ENCODE measurements around the gene GLTPD2. TPM values are rescaled to one million over a fixed set of nuclear protein-coding genes. Genes with fewer than 3 reads are reported as not detected.

The GLTPD2 gene
- total RNA-seq, 1 experiment from 2014 or later = 0.71 TPM

DNA sequence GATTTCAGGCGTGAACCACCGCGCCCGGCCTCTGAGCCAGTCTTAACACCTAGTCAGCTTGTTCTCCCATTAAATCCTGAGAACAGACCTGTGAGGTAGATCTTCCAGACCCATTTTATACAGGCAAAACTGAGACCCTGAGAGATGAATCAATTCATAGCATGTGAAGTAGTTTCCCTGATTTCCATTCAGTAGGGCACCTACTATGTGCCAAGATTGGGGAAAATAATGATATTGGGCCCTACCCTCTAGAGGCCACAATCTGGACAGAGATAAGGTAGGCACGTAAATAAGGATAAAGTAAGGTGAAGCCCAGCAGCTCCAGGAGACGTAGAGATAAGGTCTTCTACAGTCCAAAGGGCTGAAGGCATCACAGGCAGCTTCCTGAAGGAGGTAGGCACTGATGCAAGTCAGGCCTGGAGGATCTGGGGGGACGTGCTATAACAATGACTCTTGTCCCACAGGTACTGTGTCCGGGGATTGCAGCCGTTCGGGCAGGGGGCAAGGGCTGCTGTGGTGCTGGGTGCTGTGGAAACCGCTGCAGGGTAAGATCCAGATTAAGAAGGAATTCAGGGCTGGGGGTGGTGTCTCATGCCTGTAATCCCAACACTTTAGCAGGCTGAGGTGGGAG is 8.3 kb upstream of the GLTPD2 start:
- no peak for TF ChIP-seq CTCF (IDR thresholded peaks at IDR 0.05; ENCODE audit: unreplicated experiment)
- H3K4me3 Mint-ChIP-seq (ENCODE audit: low read depth, unreplicated experiment) = no peak overlapping the region
- H3K36me3 Mint-ChIP-seq (ENCODE audit: insufficient read depth, unreplicated experiment) = no peaks in the 10 kb centered on the region
- CTCF ChIA-PET = interaction anchor here (2.0 kb wide), 1 partner anchor 10 kb away, joined by 6 read pairs; no protein-coding TSS in a partner anchor
- no peak overlapping the region for H3K27ac Mint-ChIP-seq (ENCODE audit: unreplicated experiment)
- no peaks in the 10 kb centered on the region for H3K4me1 Mint-ChIP-seq (ENCODE audit: low read depth, unreplicated experiment)
- H3K27me3 Mint-ChIP-seq (ENCODE audit: unreplicated experiment) = peaks cover 18% of the 10 kb centered on the region
- no peaks in the 10 kb centered on the region for H3K9me3 Mint-ChIP-seq (ENCODE audit: low read depth, unreplicated experiment)
- BruUV-seq (replicated peaks) = no TSS peak
- intact Hi-C loops (cut with micrococcal nuclease; ENCODE audit: unreplicated experiment) = no loop called here
- no peak for DNase-seq

- no peak overlapping the region for H3K27ac Mint-ChIP-seq (ENCODE audit: unreplicated experiment)
- peaks cover 18% of the 10 kb centered on the region for H3K27me3 Mint-ChIP-seq (ENCODE audit: unreplicated experiment)
- no TSS peak for BruUV-seq (replicated peaks)
- no peaks in the 10 kb centered on the region for H3K36me3 Mint-ChIP-seq (ENCODE audit: insufficient read depth, unreplicated experiment)
- CTCF ChIA-PET = no interaction called here
- no peak for DNase-seq
- no peak for TF ChIP-seq CTCF (IDR thresholded peaks at IDR 0.05; ENCODE audit: unreplicated experiment)
- no peaks in the 10 kb centered on the region for H3K9me3 Mint-ChIP-seq (ENCODE audit: low read depth, unreplicated experiment)
- intact Hi-C loops (cut with micrococcal nuclease; ENCODE audit: unreplicated experiment) = no loop called here
- no peaks in the 10 kb centered on the region for H3K4me1 Mint-ChIP-seq (ENCODE audit: low read depth, unreplicated experiment)
- no peak overlapping the region for H3K4me3 Mint-ChIP-seq (ENCODE audit: low read depth, unreplicated experiment)
Measured at GRCh38 chr17:4782652-4783051, 6.1 kb upstream of the GLTPD2 start.

DNA sequence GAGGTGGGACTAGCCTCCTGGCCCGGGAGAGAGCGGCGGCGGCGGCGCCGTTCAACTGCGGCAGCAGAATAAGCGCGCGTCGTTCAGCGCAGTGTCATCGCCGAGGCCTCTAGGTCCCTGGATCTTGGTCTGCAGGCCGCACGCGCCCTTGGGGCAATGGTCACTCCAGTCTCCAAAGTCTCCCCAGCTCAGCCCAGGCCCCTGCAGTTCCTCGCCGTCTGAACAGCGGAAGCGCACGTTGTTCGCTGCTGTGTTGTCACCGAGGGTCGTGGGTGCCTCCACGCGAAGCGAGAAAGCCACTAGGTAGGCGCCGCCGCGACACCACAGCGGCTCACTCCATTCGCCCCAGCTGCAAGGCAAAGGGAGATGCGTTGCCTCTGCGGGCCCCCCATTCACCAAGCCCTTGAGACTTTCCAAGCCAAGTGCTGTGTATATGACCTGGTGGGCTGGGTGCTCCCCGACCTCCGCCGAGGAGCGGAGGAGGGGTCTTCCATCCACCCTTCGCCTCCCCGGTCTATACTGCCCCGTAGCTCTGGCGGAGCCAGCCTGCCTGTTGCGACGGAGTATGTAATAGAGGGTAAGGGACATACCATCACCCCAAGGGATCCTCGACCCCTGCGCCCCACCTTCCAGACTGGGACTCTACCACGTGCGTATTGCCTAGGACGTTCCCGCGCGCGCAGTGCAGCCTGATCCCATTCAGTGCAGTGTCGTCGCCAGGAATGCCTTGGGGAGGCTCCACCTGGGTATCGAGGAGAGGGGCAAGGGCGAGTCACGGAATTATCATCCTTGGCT is 3.3 kb upstream of the GLTPD2 start:
- no TSS peak for BruUV-seq (replicated peaks)
- no peak for TF ChIP-seq CTCF (IDR thresholded peaks at IDR 0.05; ENCODE audit: unreplicated experiment)
- peaks cover 27% of the 10 kb centered on the region for H3K36me3 Mint-ChIP-seq (ENCODE audit: insufficient read depth, unreplicated experiment)
- intact Hi-C loops (cut with micrococcal nuclease; ENCODE audit: unreplicated experiment) = loop anchor here (5.0 kb wide), 1 partner anchor 117 kb away; the partner anchor contains the start of gene CHRNE
- peaks cover 16% of the 10 kb centered on the region for H3K4me1 Mint-ChIP-seq (ENCODE audit: low read depth, unreplicated experiment)
- H3K27me3 Mint-ChIP-seq (ENCODE audit: unreplicated experiment) = no peaks in the 10 kb centered on the region
- H3K4me3 Mint-ChIP-seq (ENCODE audit: low read depth, unreplicated experiment) = no peak overlapping the region
- H3K27ac Mint-ChIP-seq (ENCODE audit: unreplicated experiment) = no peak overlapping the region
- CTCF ChIA-PET = no interaction called here
- no peak for DNase-seq
- H3K9me3 Mint-ChIP-seq (ENCODE audit: low read depth, unreplicated experiment) = no peaks in the 10 kb centered on the region

DNA sequence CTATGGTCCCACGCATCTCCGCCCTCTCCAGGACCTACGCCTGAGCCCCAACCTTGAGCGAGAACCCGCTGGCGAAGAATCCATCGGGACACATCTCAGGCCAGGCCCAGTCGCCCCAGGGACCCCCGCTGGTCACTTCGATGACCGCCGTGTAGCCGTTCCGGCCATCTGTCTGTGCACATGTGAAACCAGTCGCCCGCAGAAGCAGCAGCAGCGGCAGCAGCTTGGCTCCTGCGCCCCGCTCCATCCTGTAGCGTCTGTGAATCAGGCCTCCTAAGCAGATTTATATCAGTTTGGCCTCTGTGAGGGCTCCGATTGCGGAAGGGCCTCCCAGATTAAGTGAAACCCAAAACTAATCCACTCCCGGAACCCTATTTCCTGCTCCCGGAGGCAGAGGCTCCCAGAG is 2.7 kb upstream of the GLTPD2 start, which contains the start of gene VMO1:
Gene VMO1, minus strand, starts transcription at position 259 of the 406 bp plus-strand sequence. Its CDS starts 12 bp downstream, at position 247.
- no TSS peak for BruUV-seq (replicated peaks)
- peaks cover 30% of the 10 kb centered on the region for H3K36me3 Mint-ChIP-seq (ENCODE audit: insufficient read depth, unreplicated experiment)
- H3K27me3 Mint-ChIP-seq (ENCODE audit: unreplicated experiment) = no peaks in the 10 kb centered on the region
- H3K27ac Mint-ChIP-seq (ENCODE audit: unreplicated experiment) = no peak within 1 kb of the TSS
- no peaks in the 10 kb centered on the region for H3K9me3 Mint-ChIP-seq (ENCODE audit: low read depth, unreplicated experiment)
- no peak for TF ChIP-seq CTCF (IDR thresholded peaks at IDR 0.05; ENCODE audit: unreplicated experiment)
- DNase-seq = no peak
- H3K4me1 Mint-ChIP-seq (ENCODE audit: low read depth, unreplicated experiment) = peaks cover 16% of the 10 kb centered on the region
- CTCF ChIA-PET = no interaction called here
- peak within 1 kb of the TSS; percentile 87 for H3K4me3 Mint-ChIP-seq (ENCODE audit: low read depth, unreplicated experiment)
- intact Hi-C loops (cut with micrococcal nuclease; ENCODE audit: unreplicated experiment) = loop anchor here (5.0 kb wide), 1 partner anchor 116 kb away; the partner anchor contains the start of gene CHRNE

Measured in Calu3 (cell line).